Measurements from ENCODE around the gene GRAMD2A.

Gene GRAMD2A

GRCh38 chr15:72197460-72198355 lies at the start of gene GRAMD2A:
TSS of gene GRAMD2A (minus strand) at chr15:72197787.
- intact Hi-C loops (cut with DNase I; ENCODE audit: low total_unique reads): no loop called here
- no peaks in the 10 kb centered on the region for H3K9me3 ChIP-seq
- peak within 1 kb of the TSS; percentile 48 to 59 for H3K4me3 ChIP-seq
- peaks cover 0 to 13% (median 5%) of the 10 kb centered on the region in 4 donors for H3K4me1 ChIP-seq
- H3K36me3 ChIP-seq: peaks cover 30 to 43% (median 31%) of the 10 kb centered on the region in 3 donors
- H3K27me3 ChIP-seq: peaks cover 0 to 4% of the 10 kb centered on the region in 2 donors
- TF ChIP-seq, protein P1, sequence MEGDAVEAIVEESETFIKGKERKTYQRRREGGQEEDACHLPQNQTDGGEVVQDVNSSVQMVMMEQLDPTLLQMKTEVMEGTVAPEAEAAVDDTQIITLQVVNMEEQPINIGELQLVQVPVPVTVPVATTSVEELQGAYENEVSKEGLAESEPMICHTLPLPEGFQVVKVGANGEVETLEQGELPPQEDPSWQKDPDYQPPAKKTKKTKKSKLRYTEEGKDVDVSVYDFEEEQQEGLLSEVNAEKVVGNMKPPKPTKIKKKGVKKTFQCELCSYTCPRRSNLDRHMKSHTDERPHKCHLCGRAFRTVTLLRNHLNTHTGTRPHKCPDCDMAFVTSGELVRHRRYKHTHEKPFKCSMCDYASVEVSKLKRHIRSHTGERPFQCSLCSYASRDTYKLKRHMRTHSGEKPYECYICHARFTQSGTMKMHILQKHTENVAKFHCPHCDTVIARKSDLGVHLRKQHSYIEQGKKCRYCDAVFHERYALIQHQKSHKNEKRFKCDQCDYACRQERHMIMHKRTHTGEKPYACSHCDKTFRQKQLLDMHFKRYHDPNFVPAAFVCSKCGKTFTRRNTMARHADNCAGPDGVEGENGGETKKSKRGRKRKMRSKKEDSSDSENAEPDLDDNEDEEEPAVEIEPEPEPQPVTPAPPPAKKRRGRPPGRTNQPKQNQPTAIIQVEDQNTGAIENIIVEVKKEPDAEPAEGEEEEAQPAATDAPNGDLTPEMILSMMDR (IDR thresholded peaks at IDR 0.05): no peak
- no peak within 1 kb of the TSS for H3K27ac ChIP-seq
- no peak for DNase-seq

- DNase-seq: no peak
- intact Hi-C loops (cut with DNase I; ENCODE audit: low total_unique reads): no loop called here
- H3K36me3 ChIP-seq: peaks cover 38 to 89% (median 43%) of the 10 kb centered on the region in 3 donors
- no peak overlapping the region for H3K27ac ChIP-seq
- H3K9me3 ChIP-seq: no peaks in the 10 kb centered on the region
- TF ChIP-seq, protein P1 (IDR thresholded peaks at IDR 0.05): no peak
- H3K4me1 ChIP-seq: peaks cover 0 to 2% (median 0%) of the 10 kb centered on the region in 4 donors
- no peaks in the 10 kb centered on the region for H3K27me3 ChIP-seq
- no peak overlapping the region for H3K4me3 ChIP-seq
Observed at GRCh38 chr15:72242775-72243370, 45.3 kb upstream of the GRAMD2A start.

GRCh38 chr15:72239652-72240051 lies 42.1 kb upstream of the GRAMD2A start:
- intact Hi-C loops (cut with DNase I; ENCODE audit: low total_unique reads): loop anchor here (5.0 to 10.0 kb wide), 2 partner anchors 33 to 125 kb away; partner anchors contain the start of genes MYO9A, PARP6 and SENP8
- no peak for DNase-seq
- Histone ChIP-seq H3K36me3 (peaks cover 37 to 57% (median 38%) of the 10 kb centered on the region in 3 donors), H3K27ac (no peak overlapping the region), H3K4me1 (peaks cover 0 to 15% (median 4%) of the 10 kb centered on the region in 4 donors), H3K9me3 (no peaks in the 10 kb centered on the region), H3K4me3 (no peak overlapping the region), H3K27me3 (no peaks in the 10 kb centered on the region)
- TF ChIP-seq, protein P1 (IDR thresholded peaks at IDR 0.05): no peak

- TF ChIP-seq, protein P1 (IDR thresholded peaks at IDR 0.05): no peak
- H3K4me1 ChIP-seq: peaks cover 0 to 15% (median 4%) of the 10 kb centered on the region in 4 donors
- no peaks in the 10 kb centered on the region for H3K27me3 ChIP-seq
- intact Hi-C loops (cut with DNase I; ENCODE audit: low total_unique reads): loop anchor here (5.0 to 10.0 kb wide), 2 partner anchors 34 to 124 kb away; partner anchors contain the start of genes MYO9A, PARP6 and SENP8
- H3K27ac ChIP-seq: peak overlapping the region in 1 of 2 donors; percentile 8
- no peaks in the 10 kb centered on the region for H3K9me3 ChIP-seq
- DNase-seq: no peak
- peaks cover 34 to 46% (median 38%) of the 10 kb centered on the region in 3 donors for H3K36me3 ChIP-seq
- H3K4me3 ChIP-seq: no peak overlapping the region
Observed at GRCh38 chr15:72238586-72238985, 41.0 kb upstream of the GRAMD2A start.

GRCh38 chr15:72237853-72238224 lies 40.3 kb upstream of the GRAMD2A start:
- intact Hi-C loops (cut with DNase I; ENCODE audit: low total_unique reads): loop anchor here (5.0 to 10.0 kb wide), 2 partner anchors 34 to 123 kb away; partner anchors contain the start of genes MYO9A, PARP6 and SENP8
- DNase-seq: no peak
- Histone ChIP-seq H3K4me1 (peaks cover 0 to 19% (median 7%) of the 10 kb centered on the region in 4 donors), H3K36me3 (peaks cover 30 to 39% (median 34%) of the 10 kb centered on the region in 3 donors), H3K27ac (peak overlapping the region; percentile 56 to 73), H3K27me3 (no peaks in the 10 kb centered on the region), H3K4me3 (no peak overlapping the region), H3K9me3 (no peaks in the 10 kb centered on the region)
- TF ChIP-seq, protein P1 (IDR thresholded peaks at IDR 0.05): no peak

All from tibial artery (tissue), 4 donors.